CD14-positive monocyte (primary cell): ENCODE data around the gene RERE. TPM values are rescaled to one million over a fixed set of nuclear protein-coding genes. Genes with fewer than 3 reads are reported as not detected.

Experiments used
- DNase-seq, 3 donors: peaks; one replicate each; pipeline ENCODE4 v3.0.0-alpha.2; 2011 to 2022
- H2AFZ ChIP-seq: 2 replicates; pipeline ENCODE4 v1.6.0; 2012; ENCODE audit warnings: mild to moderate bottlenecking, low read depth, low read length, inconsistent platforms; ENCODE audit not compliant: insufficient read depth, poor library complexity, severe bottlenecking
- H3K27ac ChIP-seq, 2 donors: 1 replicate in 1 of 2; 2 replicates in 1 of 2; pipeline ENCODE4 v1.5.1; 2012 to 2013; ENCODE audit warnings: low read length in 2 of 2, control low read depth in 1 of 2, inconsistent platforms in 1 of 2, low read depth in 1 of 2, mild to moderate bottlenecking in 1 of 2
- H3K27me3 ChIP-seq, 2 donors: one replicate each; pipeline versions ENCODE4 v1.6.0 to v1.6.1; 2011 to 2013; ENCODE audit warnings: low read length in 2 of 2; ENCODE audit not compliant: control insufficient read depth in 2 of 2, insufficient read depth in 2 of 2
- H3K36me3 ChIP-seq, 2 donors: replicated peaks in 1 of 2; 1 replicate in 1 of 2; 2 replicates in 1 of 2; pipeline versions ENCODE4 v1.5.1 to v1.6.1; 2012 to 2013; ENCODE audit warnings: low read length in 2 of 2, control low read depth in 1 of 2, inconsistent platforms in 1 of 2, mild to moderate bottlenecking in 1 of 2; ENCODE audit not compliant: insufficient read depth in 2 of 2, control insufficient read depth in 1 of 2
- H3K4me1 ChIP-seq, 2 donors: 1 replicate in 1 of 2; 2 replicates in 1 of 2; pipeline versions ENCODE4 v1.5.1 to v1.6.1; 2012 to 2013; ENCODE audit warnings: low read length in 2 of 2, control low read depth in 1 of 2, inconsistent platforms in 1 of 2, mild to moderate bottlenecking in 1 of 2, moderate library complexity in 1 of 2; ENCODE audit not compliant: insufficient read depth in 2 of 2, control insufficient read depth in 1 of 2
- H3K4me2 ChIP-seq: replicated peaks from 2 replicates; pipeline ENCODE3; 2012; ENCODE audit warnings: low read length, moderate library complexity, mild to moderate bottlenecking; ENCODE audit not compliant: poor library complexity, severe bottlenecking; ENCODE audit errors: extremely low read depth
- H3K4me3 ChIP-seq, 3 experiments: fragments of 200-600 bp in 1 of 3; sonication (generic) in 1 of 3; replicated peaks in 1 of 3; 1 replicate in 2 of 3; 2 replicates in 1 of 3; pipeline ENCODE4 v1.5.1; 2011 to 2013; ENCODE audit warnings: low read length in 3 of 3, mild to moderate bottlenecking in 3 of 3, control low read depth in 2 of 3, low read depth in 2 of 3, inconsistent platforms in 1 of 3, moderate library complexity in 1 of 3
- H3K79me2 ChIP-seq: 2 replicates; pipeline ENCODE4 v1.6.0; 2012; ENCODE audit warnings: mild to moderate bottlenecking, control low read depth, inconsistent platforms, low read length, moderate library complexity; ENCODE audit not compliant: insufficient read depth
- H3K9ac ChIP-seq: 2 replicates; pipeline ENCODE4 v1.6.0; 2017; ENCODE audit warnings: low read length, mild to moderate bottlenecking; ENCODE audit not compliant: insufficient read depth, poor library complexity, severe bottlenecking
- H3K9me3 ChIP-seq, 2 donors: replicated peaks in 1 of 2; 1 replicate in 1 of 2; 2 replicates in 1 of 2; pipeline versions ENCODE4 v1.5.1 to v1.6.1; 2012 to 2013; ENCODE audit warnings: low read length in 2 of 2, control low read depth in 1 of 2; ENCODE audit not compliant: control insufficient read depth in 1 of 2, insufficient read depth in 1 of 2
- H4K20me1 ChIP-seq: 2 replicates; pipeline ENCODE4 v1.6.0; 2012; ENCODE audit warnings: mild to moderate bottlenecking, low read length, control low read depth, moderate library complexity; ENCODE audit not compliant: insufficient read depth
- H3K27ac Mint-ChIP-seq, 7 donors: one replicate each; pipeline ENCODE4 v1.8.0; 2020; ENCODE audit warnings: mild to moderate bottlenecking in 7 of 7, mixed read lengths in 7 of 7, moderate library complexity in 6 of 7, inconsistent platforms in 2 of 7
- H3K27me3 Mint-ChIP-seq, 3 donors: one replicate each; pipeline ENCODE4 v1.8.0; 2021 to 2022; ENCODE audit warnings: low read depth in 3 of 3, mild to moderate bottlenecking in 3 of 3, mixed read lengths in 3 of 3, moderate library complexity in 3 of 3, inconsistent platforms in 1 of 3
- H3K36me3 Mint-ChIP-seq, 2 donors: one replicate each; pipeline ENCODE4 v1.8.0; 2020; ENCODE audit warnings: mixed read lengths in 2 of 2, inconsistent platforms in 1 of 2, mild to moderate bottlenecking in 1 of 2
- H3K4me1 Mint-ChIP-seq: one replicate; pipeline ENCODE4 v1.8.0; 2020; ENCODE audit warnings: mild to moderate bottlenecking, mixed read lengths
- H3K4me3 Mint-ChIP-seq, 2 donors: one replicate each; pipeline ENCODE4 v1.8.0; 2020; ENCODE audit warnings: mild to moderate bottlenecking in 2 of 2, mixed read lengths in 2 of 2, moderate library complexity in 1 of 2
- H3K9me3 Mint-ChIP-seq, 7 donors: one replicate each; pipeline ENCODE4 v1.8.0; 2020 to 2022; ENCODE audit warnings: mixed read lengths in 7 of 7, mild to moderate bottlenecking in 6 of 7, moderate library complexity in 6 of 7, inconsistent platforms in 2 of 7
- CTCF ChIP-seq: fragments of 200-600 bp; IDR thresholded peaks from one replicate; pipeline ENCODE4 v1.8.0; 2022; ENCODE audit warnings: antibody characterized with exemption, mild to moderate bottlenecking
- WGBS: methylation state at CpG from one replicate; pipeline ENCODE4 v1.1.5; 2013; ENCODE audit warnings: missing lambda C conversion rate; ENCODE audit not compliant: insufficient coverage; 5-methylcytosine and 5-hydroxymethylcytosine counted together
- intact Hi-C, 2 donors: fragments of 100-400 bp; cut with micrococcal nuclease; formaldehyde crosslinking; loops; one replicate each; pipeline versions ENCODE4 v1.15.0 to v1.15.1; 2023
- polyA plus RNA-seq, 3 donors: library from polyadenylated mRNA; depleted of rRNA in 1 of 3; unstranded in 2 of 3; stranded (reverse) in 1 of 3; fragments of 300-500 nt in 2 of 3; fragments of >200 nt in 1 of 3; fragmentation: Illumina TruSeq in 2 of 3; gene quantifications; 1 replicate in 2 of 3; 2 replicates in 1 of 3; pipeline ENCODE4 v1.2.3, GENCODE V29; 2012 to 2021

The RERE gene
- polyA plus RNA-seq, 3 donors, result 1.2 to 19.4 (median 3.8) TPM

GRCh38 chr1:8456308-8456912 is 361.0 kb downstream of the RERE start:
- 100% methylated on average over 2 of the region's 4 CpGs for WGBS
- Mint-ChIP-seq H3K27me3 (peaks cover 0 to 2% (median 0%) of the 10 kb centered on the region in 3 donors), H3K36me3 (peaks cover 17 to 23% of the 10 kb centered on the region in 2 donors), H3K9me3 (no peaks in the 10 kb centered on the region), H3K4me3 (no peak overlapping the region), H3K4me1 (peaks cover 21% of the 10 kb centered on the region), H3K27ac (no peak overlapping the region)
- Histone ChIP-seq H3K9ac (no peak overlapping the region), H2AFZ (no peak overlapping the region), H3K79me2 (no peaks in the 10 kb centered on the region), H3K27me3 (no peaks in the 10 kb centered on the region), H4K20me1 (peaks cover 8% of the 10 kb centered on the region), H3K36me3 (peaks cover 0 to 8% of the 10 kb centered on the region in 2 donors), H3K27ac (no peak overlapping the region), H3K4me3 (no peak overlapping the region), H3K9me3 (no peaks in the 10 kb centered on the region), H3K4me2 (no peak overlapping the region), H3K4me1 (peaks cover 16 to 17% of the 10 kb centered on the region in 2 donors)
- TF ChIP-seq CTCF, result no peak
- intact Hi-C loops, result no loop called here
- DNase-seq, result no peak

DNA sequence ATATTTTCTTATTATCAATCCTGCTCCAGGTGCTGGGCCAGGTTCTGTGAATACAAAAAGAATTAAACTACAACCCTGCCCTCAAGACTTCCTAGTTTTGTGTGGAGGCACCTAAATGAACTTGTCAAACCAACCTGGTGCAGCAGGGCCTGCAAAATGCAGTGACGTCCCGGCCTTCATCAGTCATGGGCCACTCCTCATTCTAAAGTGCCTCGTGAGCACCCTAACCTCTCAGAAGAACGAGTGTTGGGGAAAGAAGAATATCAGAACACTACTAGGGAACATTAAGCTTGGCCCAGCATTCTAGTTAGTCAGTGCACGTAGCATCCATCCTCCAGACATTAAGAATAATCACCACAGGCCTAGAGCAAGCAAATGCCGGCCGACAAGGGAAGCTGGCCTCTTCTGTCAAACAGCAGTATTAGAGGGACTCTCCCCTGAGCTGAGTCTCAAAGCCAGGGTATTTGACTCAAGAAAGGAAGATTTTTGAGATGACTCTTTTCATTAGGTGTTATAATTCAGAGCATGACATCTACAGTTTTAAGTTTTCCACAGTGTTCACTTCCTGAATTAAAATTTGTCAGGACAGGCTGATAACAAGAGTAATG is 361.6 kb downstream of the RERE start:
- Histone ChIP-seq H3K9ac (no peak overlapping the region), H3K9me3 (no peaks in the 10 kb centered on the region), H3K27me3 (no peaks in the 10 kb centered on the region), H3K36me3 (peaks cover 0 to 8% of the 10 kb centered on the region in 2 donors), H4K20me1 (peaks cover 8% of the 10 kb centered on the region), H3K79me2 (no peaks in the 10 kb centered on the region), H3K4me2 (no peak overlapping the region), H3K27ac (no peak overlapping the region), H3K4me3 (no peak overlapping the region), H3K4me1 (peaks cover 16 to 17% of the 10 kb centered on the region in 2 donors), H2AFZ (no peak overlapping the region)
- Mint-ChIP-seq H3K36me3 (peaks cover 14 to 20% of the 10 kb centered on the region in 2 donors), H3K27ac (no peak overlapping the region), H3K27me3 (peaks cover 0 to 2% (median 0%) of the 10 kb centered on the region in 3 donors), H3K4me1 (peaks cover 21% of the 10 kb centered on the region), H3K4me3 (no peak overlapping the region), H3K9me3 (no peaks in the 10 kb centered on the region)
- intact Hi-C loops, result no loop called here
- no peak for TF ChIP-seq CTCF
- no peak for DNase-seq
- WGBS, result 100% methylated on average over 4 of the region's 7 CpGs
